A673 (cell line): Measurements from ENCODE around the gene ST6GALNAC5. TPM values are rescaled to one million over a fixed set of nuclear protein-coding genes. Genes with fewer than 3 reads are reported as not detected.

Experiments used
- BruUV-seq: library from RNA; stranded (reverse); fragments of 400-500 nt; replicated peaks from 2 replicates; lab custom pipeline; 2021; lab: Mats Ljungman, UMichigan
- CTCF ChIA-PET: fragments of 300-600 bp; sonication (Branson Sonifier 250); formaldehyde crosslinking; loops from one replicate; lab custom pipeline; 2022; ENCODE audit warnings: antibody characterized with exemption; lab: Charles Lee
- POLR2A ChIA-PET: fragments of 300-600 bp; sonication (Branson Sonifier 250); formaldehyde crosslinking; loops from one replicate; lab custom pipeline; 2022; ENCODE audit warnings: antibody characterized with exemption; ENCODE audit not compliant: low non-redundant PET; lab: Charles Lee
- DNase-seq: peaks from one replicate; pipeline ENCODE4 v3.0.0-alpha.2; 2015; ENCODE audit warnings: low spot score
- H3K27ac ChIP-seq: fragments of 200-600 bp; sonication (generic); 2 replicates; pipeline ENCODE4 v1.5.1; 2016; ENCODE audit warnings: mixed run types, low read depth, mild to moderate bottlenecking, mixed read lengths, antibody characterized with exemption, low read length; ENCODE audit not compliant: poor library complexity, severe bottlenecking
- H3K27me3 ChIP-seq: fragments of 200-600 bp; sonication (generic); replicated peaks from 2 replicates; pipeline ENCODE4 v1.6.1; 2017; ENCODE audit warnings: mixed run types, low read depth, mild to moderate bottlenecking, mixed read lengths, antibody characterized with exemption, low read length; ENCODE audit not compliant: insufficient read depth, poor library complexity
- H3K36me3 ChIP-seq: fragments of 200-600 bp; sonication (generic); 2 replicates; pipeline ENCODE4 v1.6.1; 2016; ENCODE audit warnings: mixed run types, mild to moderate bottlenecking, mixed read lengths, antibody characterized with exemption, low read length; ENCODE audit not compliant: insufficient read depth, poor library complexity, severe bottlenecking
- H3K4me1 ChIP-seq: fragments of 200-600 bp; sonication (generic); 2 replicates; pipeline ENCODE4 v1.6.1; 2017; ENCODE audit warnings: mixed run types, mild to moderate bottlenecking, mixed read lengths, antibody characterized with exemption, low read length; ENCODE audit not compliant: insufficient read depth, poor library complexity, severe bottlenecking
- H3K4me3 ChIP-seq: fragments of 200-600 bp; sonication (generic); 2 replicates; pipeline ENCODE4 v1.5.1; 2016; ENCODE audit warnings: low read depth, mixed run types, mild to moderate bottlenecking, mixed read lengths, low read length; ENCODE audit not compliant: poor library complexity, severe bottlenecking
- H3K9me3 ChIP-seq: fragments of 200-600 bp; sonication (generic); 2 replicates; pipeline ENCODE4 v1.6.1; 2016; ENCODE audit warnings: mixed run types, low read depth, mild to moderate bottlenecking, mixed read lengths, antibody characterized with exemption, low read length; ENCODE audit not compliant: poor library complexity, severe bottlenecking
- CTCF ChIP-seq: fragments of 300-800, 200-600 bp; sonication (generic); conservative IDR thresholded peaks from 2 replicates; pipeline ENCODE4 v1.5.1; 2017; ENCODE audit warnings: low read depth, mild to moderate bottlenecking, antibody characterized with exemption, low read length, moderate library complexity, mixed read lengths
- EZH2 ChIP-seq: fragments of 200-600 bp; sonication (generic); IDR thresholded peaks from 2 replicates; pipeline ENCODE4 v1.6.1; 2017; ENCODE audit warnings: borderline replicate concordance, low read depth, mild to moderate bottlenecking, mixed read lengths, antibody characterized with exemption, low read length; ENCODE audit not compliant: poor library complexity, severe bottlenecking
- intact Hi-C: fragments of 100-400 bp; cut with micrococcal nuclease; formaldehyde crosslinking; loops from one replicate; pipeline ENCODE4 v1.10.0; 2022; ENCODE audit not compliant: unreplicated experiment
- total RNA-seq: library from RNA; stranded (reverse); gene quantifications from 2 replicates; pipeline ENCODE4 v1.2.3, GENCODE V29; 2021

Gene ST6GALNAC5
- total RNA-seq, 1 experiment from 2014 or later: not detected

GRCh38 chr1:76933847-76934815 lies 66.9 kb downstream of the ST6GALNAC5 start:
- ChIA-PET POLR2A (no interaction called here), CTCF (no interaction called here)
- BruUV-seq: no TSS peak
- Histone ChIP-seq H3K36me3 (no peaks in the 10 kb centered on the region), H3K27ac (no peak overlapping the region), H3K9me3 (no peaks in the 10 kb centered on the region), H3K4me1 (no peaks in the 10 kb centered on the region), H3K27me3 (peaks cover 36% of the 10 kb centered on the region), H3K4me3 (no peak overlapping the region)
- intact Hi-C loops: no loop called here
- TF ChIP-seq CTCF (no peak), EZH2 (no peak)
- DNase-seq: no peak

GRCh38 chr1:76938304-76938703 lies 71.0 kb downstream of the ST6GALNAC5 start:
- BruUV-seq: no TSS peak
- Histone ChIP-seq H3K4me1 (no peaks in the 10 kb centered on the region), H3K27me3 (peaks cover 25% of the 10 kb centered on the region), H3K27ac (no peak overlapping the region), H3K36me3 (no peaks in the 10 kb centered on the region), H3K9me3 (no peaks in the 10 kb centered on the region), H3K4me3 (no peak overlapping the region)
- CTCF ChIA-PET: no interaction called here
- intact Hi-C loops: no loop called here
- POLR2A ChIA-PET: no interaction called here
- no peak for DNase-seq
- TF ChIP-seq CTCF (no peak), EZH2 (no peak)

GRCh38 chr1:76939050-76939816 lies 72.0 kb downstream of the ST6GALNAC5 start:
- Histone ChIP-seq H3K36me3 (no peaks in the 10 kb centered on the region), H3K27me3 (peaks cover 19% of the 10 kb centered on the region), H3K27ac (no peak overlapping the region), H3K4me1 (no peaks in the 10 kb centered on the region), H3K9me3 (no peaks in the 10 kb centered on the region), H3K4me3 (no peak overlapping the region)
- ChIA-PET POLR2A (no interaction called here), CTCF (no interaction called here)
- no peak for DNase-seq
- intact Hi-C loops: no loop called here
- TF ChIP-seq CTCF (no peak), EZH2 (no peak)
- no TSS peak for BruUV-seq
